ENCODE data around the gene ZNF574. TPM values are rescaled to one million over a fixed set of nuclear protein-coding genes. Genes with fewer than 3 reads are reported as not detected.
A peak's percentile ranks its signal among the peaks of the same experiment; 100 is the strongest.

The ZNF574 gene
- total and polyA plus RNA-seq, 2 donors (not counting 1 experiment from before 2014, with no cell fraction given), result 5.1 to 9.9 TPM

DNA sequence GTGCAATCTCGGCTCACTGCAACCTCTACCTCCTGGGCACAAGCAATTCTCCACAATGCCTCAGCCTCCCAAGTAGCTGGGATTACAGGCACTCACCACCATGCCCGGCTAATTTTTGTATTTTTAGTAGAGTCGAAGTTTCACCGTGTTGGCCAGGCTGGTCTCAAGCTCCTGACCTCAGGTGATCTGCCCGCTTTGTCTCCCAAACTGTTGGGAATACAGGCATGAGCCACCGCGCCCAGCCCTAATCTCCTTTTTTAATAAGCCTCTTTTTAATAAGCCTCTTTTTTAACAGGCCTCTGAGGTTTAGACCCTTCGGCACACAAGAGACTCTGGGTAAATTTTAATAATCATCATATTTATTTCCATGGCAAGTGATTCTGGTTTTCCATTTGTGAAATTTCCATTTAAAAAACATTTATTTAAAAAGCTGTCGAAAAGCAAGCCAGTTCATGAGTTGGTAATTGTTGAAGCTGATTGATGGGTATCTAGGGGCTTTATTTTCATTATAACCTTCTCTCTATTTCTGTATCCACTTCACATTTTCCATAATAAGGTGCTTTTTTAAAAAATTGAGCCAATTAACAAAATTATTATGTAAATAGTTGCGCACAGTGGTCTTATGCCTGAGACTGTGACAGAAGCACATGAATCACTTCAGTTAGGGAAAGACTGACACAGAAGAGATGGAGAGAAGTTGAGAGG, 44.5 kb downstream of the ZNF574 start:
- H3K4me1 ChIP-seq (ENCODE audit: control insufficient read depth, extremely low read depth, insufficient read depth, low read length), result peaks cover 9% of the 10 kb centered on the region
- no peak for DNase-seq (ENCODE audit: low read depth in 2 of 2)
- no peak overlapping the region for H3K4me3 ChIP-seq (replicated peaks in 1 of 4; ENCODE audit: control extremely low read depth in 1 of 4, insufficient read depth in 1 of 4, low read depth in 3 of 4, low read length in 4 of 4)
- no peak overlapping the region for H2AFZ ChIP-seq (ENCODE audit: low read length)
- no peaks in the 10 kb centered on the region for H3K79me2 ChIP-seq (ENCODE audit: control insufficient read depth, insufficient read depth, low read length)
- no peaks in the 10 kb centered on the region for H3K27me3 ChIP-seq (ENCODE audit: control insufficient read depth, insufficient read depth, low read length)
- TF ChIP-seq, protein P1, sequence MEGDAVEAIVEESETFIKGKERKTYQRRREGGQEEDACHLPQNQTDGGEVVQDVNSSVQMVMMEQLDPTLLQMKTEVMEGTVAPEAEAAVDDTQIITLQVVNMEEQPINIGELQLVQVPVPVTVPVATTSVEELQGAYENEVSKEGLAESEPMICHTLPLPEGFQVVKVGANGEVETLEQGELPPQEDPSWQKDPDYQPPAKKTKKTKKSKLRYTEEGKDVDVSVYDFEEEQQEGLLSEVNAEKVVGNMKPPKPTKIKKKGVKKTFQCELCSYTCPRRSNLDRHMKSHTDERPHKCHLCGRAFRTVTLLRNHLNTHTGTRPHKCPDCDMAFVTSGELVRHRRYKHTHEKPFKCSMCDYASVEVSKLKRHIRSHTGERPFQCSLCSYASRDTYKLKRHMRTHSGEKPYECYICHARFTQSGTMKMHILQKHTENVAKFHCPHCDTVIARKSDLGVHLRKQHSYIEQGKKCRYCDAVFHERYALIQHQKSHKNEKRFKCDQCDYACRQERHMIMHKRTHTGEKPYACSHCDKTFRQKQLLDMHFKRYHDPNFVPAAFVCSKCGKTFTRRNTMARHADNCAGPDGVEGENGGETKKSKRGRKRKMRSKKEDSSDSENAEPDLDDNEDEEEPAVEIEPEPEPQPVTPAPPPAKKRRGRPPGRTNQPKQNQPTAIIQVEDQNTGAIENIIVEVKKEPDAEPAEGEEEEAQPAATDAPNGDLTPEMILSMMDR (conservative IDR thresholded peaks at IDR 0.05 in 1 of 2, IDR thresholded peaks at IDR 0.05 in 1 of 2; ENCODE audit: low read depth in 1 of 2, low read length in 2 of 2), result no peak
- TF ChIP-seq EZH2 (IDR thresholded peaks at IDR 0.05; ENCODE audit: low read length, missing control alignments), result no peak
- H3K27ac ChIP-seq (ENCODE audit: insufficient read depth, low read length), result no peak overlapping the region
- no peaks in the 10 kb centered on the region for H4K20me1 ChIP-seq (ENCODE audit: control insufficient read depth, extremely low read depth, insufficient read depth, low read length)
- no peak overlapping the region for H3K9ac ChIP-seq (ENCODE audit: insufficient read depth, low read length)
- no peak overlapping the region for H3K4me2 ChIP-seq (ENCODE audit: extremely low read depth, insufficient read depth, low read length)
- H3K36me3 ChIP-seq (ENCODE audit: control insufficient read depth, insufficient read depth, low read length), result no peaks in the 10 kb centered on the region
- no peaks in the 10 kb centered on the region for H3K9me3 ChIP-seq (ENCODE audit: control insufficient read depth, insufficient read depth, low read depth, low read length)

DNA sequence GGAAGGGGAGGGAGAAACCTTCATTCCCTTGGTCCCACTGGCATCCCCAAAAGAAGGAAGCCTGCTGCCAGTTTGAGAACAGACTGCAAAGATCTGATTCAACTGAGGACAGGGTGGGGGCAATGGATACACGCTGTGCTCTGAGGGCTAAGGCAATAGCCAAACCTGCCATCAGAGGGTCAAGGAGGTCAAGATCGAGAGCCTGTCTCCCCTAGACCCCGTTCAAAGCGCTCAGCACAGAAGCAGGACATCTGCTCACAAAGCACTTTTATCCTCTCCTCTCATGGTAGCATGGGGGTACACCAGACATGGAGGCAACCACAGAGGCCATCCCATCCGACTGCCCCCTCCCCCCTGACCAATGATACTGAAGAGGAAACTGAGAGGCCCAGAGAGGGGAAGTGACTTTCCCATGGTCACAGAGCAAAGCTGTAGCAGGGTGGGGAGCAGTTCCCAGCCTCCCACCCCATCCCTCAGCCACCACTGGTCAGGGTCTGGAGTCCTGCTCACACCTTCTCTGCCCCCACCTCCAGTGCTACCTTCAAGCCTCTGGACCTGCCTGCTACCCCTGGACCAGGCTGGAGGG, 45.2 kb downstream of the ZNF574 start:
- no peak overlapping the region for H3K4me3 ChIP-seq (replicated peaks in 1 of 4; ENCODE audit: control extremely low read depth in 1 of 4, insufficient read depth in 1 of 4, low read depth in 3 of 4, low read length in 4 of 4)
- no peak overlapping the region for H3K9ac ChIP-seq (ENCODE audit: insufficient read depth, low read length)
- H3K27ac ChIP-seq (ENCODE audit: insufficient read depth, low read length), result peak overlapping the region; percentile 39
- H2AFZ ChIP-seq (ENCODE audit: low read length), result no peak overlapping the region
- no peak for TF ChIP-seq EZH2 (IDR thresholded peaks at IDR 0.05; ENCODE audit: low read length, missing control alignments)
- TF ChIP-seq, protein P1 (conservative IDR thresholded peaks at IDR 0.05 in 1 of 2, IDR thresholded peaks at IDR 0.05 in 1 of 2; ENCODE audit: low read depth in 1 of 2, low read length in 2 of 2), result no peak
- H3K36me3 ChIP-seq (ENCODE audit: control insufficient read depth, insufficient read depth, low read length), result no peaks in the 10 kb centered on the region
- no peak for DNase-seq (ENCODE audit: low read depth in 2 of 2)
- no peaks in the 10 kb centered on the region for H3K9me3 ChIP-seq (ENCODE audit: control insufficient read depth, insufficient read depth, low read depth, low read length)
- H3K79me2 ChIP-seq (ENCODE audit: control insufficient read depth, insufficient read depth, low read length), result no peaks in the 10 kb centered on the region
- no peak overlapping the region for H3K4me2 ChIP-seq (ENCODE audit: extremely low read depth, insufficient read depth, low read length)
- H3K4me1 ChIP-seq (ENCODE audit: control insufficient read depth, extremely low read depth, insufficient read depth, low read length), result peaks cover 9% of the 10 kb centered on the region
- no peaks in the 10 kb centered on the region for H4K20me1 ChIP-seq (ENCODE audit: control insufficient read depth, extremely low read depth, insufficient read depth, low read length)
- H3K27me3 ChIP-seq (ENCODE audit: control insufficient read depth, insufficient read depth, low read length), result no peaks in the 10 kb centered on the region

DNA sequence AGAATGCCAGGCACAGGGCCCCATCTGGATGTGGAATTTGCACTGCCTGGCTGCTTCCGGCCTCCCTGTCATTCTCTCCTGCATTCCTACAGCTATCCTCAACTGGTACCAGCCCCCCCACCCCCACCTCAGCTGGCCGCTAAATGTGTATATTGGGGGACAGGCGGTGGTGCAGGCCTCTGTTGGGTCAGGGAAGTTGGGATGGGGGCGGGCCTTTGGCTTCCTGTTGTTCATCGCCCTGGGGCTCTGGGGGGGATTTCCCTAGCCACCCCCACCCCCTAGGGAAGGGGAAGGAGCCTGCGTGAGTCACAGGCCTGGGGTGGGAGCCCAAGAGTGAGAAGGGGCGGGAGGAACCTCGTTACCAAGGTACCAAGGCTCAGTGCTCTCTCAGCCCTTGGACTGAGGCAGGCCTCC, 45.7 kb downstream of the ZNF574 start:
- DNase-seq (ENCODE audit: low read depth in 2 of 2), result peak; percentile 33 to 83
- Histone ChIP-seq H3K4me1 (ENCODE audit: control insufficient read depth, extremely low read depth, insufficient read depth, low read length) (peaks cover 9% of the 10 kb centered on the region), H3K27ac (ENCODE audit: insufficient read depth, low read length) (peak overlapping the region; percentile 39), H3K36me3 (ENCODE audit: control insufficient read depth, insufficient read depth, low read length) (no peaks in the 10 kb centered on the region), H3K9ac (ENCODE audit: insufficient read depth, low read length) (peak overlapping the region; percentile 16), H3K4me3 (replicated peaks in 1 of 4; ENCODE audit: control extremely low read depth in 1 of 4, insufficient read depth in 1 of 4, low read depth in 3 of 4, low read length in 4 of 4) (no peak overlapping the region), H3K4me2 (ENCODE audit: extremely low read depth, insufficient read depth, low read length) (peak overlapping the region; percentile 25), H4K20me1 (ENCODE audit: control insufficient read depth, extremely low read depth, insufficient read depth, low read length) (no peaks in the 10 kb centered on the region), H3K9me3 (ENCODE audit: control insufficient read depth, insufficient read depth, low read depth, low read length) (no peaks in the 10 kb centered on the region), H3K79me2 (ENCODE audit: control insufficient read depth, insufficient read depth, low read length) (no peaks in the 10 kb centered on the region), H2AFZ (ENCODE audit: low read length) (no peak overlapping the region), H3K27me3 (ENCODE audit: control insufficient read depth, insufficient read depth, low read length) (no peaks in the 10 kb centered on the region)
- TF ChIP-seq, protein P1 (conservative IDR thresholded peaks at IDR 0.05 in 1 of 2, IDR thresholded peaks at IDR 0.05 in 1 of 2; ENCODE audit: low read depth in 1 of 2, low read length in 2 of 2), result no peak
- TF ChIP-seq EZH2 (IDR thresholded peaks at IDR 0.05; ENCODE audit: low read length, missing control alignments), result no peak

All from fibroblast of lung (primary cell).